Gastroesophageal sphincter (tissue), 3 donors: Measurements from ENCODE around the gene MEA1.

ENCODE experiments used
- POLR2A ChIP-seq, 2 donors: fragments of 450-650 bp; IDR thresholded peaks; one replicate each; pipeline ENCODE4 v1.6.1; 2017; ENCODE audit warnings: antibody characterized with exemption in 2 of 2, mild to moderate bottlenecking in 2 of 2, moderate library complexity in 1 of 2
- POLR2AphosphoS5 ChIP-seq: sonication (generic); formaldehyde crosslinking; IDR thresholded peaks from one replicate; pipeline ENCODE4 v1.6.1; 2017; ENCODE audit warnings: antibody characterized with exemption
- TF ChIP-seq, protein P1 (sequence below), 4 experiments: fragments of 200-600 bp in 2 of 4; fragments of 450-650 bp in 2 of 4; sonication (generic) in 1 of 4; IDR thresholded peaks; one replicate each; pipeline ENCODE4 v1.5.1; 2017 to 2019; ENCODE audit warnings: antibody characterized with exemption in 4 of 4, mild to moderate bottlenecking in 2 of 4, moderate library complexity in 2 of 4

DNA sequence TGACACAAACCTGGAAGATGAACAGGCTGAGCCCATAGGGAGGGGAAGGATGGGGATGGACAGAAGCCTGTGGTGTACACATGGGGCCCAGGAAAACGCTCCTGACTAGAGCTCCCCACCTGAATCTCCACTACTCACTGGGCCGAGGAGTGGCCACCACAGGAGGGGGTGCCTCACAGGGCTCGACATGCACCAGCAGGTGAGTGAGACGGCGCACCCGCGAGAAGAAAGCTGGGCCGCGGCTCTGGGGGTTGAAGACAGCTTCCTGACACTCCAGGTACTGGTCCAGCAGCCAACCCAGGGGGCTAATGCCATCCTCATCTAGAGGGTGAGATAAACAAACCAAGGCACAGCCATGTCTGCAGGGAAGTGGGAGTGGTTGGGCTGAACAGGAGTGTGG lies 29.6 kb upstream of the MEA1 start:
- TF ChIP-seq, protein P1, sequence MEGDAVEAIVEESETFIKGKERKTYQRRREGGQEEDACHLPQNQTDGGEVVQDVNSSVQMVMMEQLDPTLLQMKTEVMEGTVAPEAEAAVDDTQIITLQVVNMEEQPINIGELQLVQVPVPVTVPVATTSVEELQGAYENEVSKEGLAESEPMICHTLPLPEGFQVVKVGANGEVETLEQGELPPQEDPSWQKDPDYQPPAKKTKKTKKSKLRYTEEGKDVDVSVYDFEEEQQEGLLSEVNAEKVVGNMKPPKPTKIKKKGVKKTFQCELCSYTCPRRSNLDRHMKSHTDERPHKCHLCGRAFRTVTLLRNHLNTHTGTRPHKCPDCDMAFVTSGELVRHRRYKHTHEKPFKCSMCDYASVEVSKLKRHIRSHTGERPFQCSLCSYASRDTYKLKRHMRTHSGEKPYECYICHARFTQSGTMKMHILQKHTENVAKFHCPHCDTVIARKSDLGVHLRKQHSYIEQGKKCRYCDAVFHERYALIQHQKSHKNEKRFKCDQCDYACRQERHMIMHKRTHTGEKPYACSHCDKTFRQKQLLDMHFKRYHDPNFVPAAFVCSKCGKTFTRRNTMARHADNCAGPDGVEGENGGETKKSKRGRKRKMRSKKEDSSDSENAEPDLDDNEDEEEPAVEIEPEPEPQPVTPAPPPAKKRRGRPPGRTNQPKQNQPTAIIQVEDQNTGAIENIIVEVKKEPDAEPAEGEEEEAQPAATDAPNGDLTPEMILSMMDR (IDR thresholded peaks at IDR 0.05), result no peak
- TF ChIP-seq POLR2A (IDR thresholded peaks at IDR 0.05) (no peak), POLR2AphosphoS5 (no peak)
